T-cell (primary cell): ENCODE measurements around the gene EMP1. TPM values are rescaled to one million over a fixed set of nuclear protein-coding genes. Genes with fewer than 3 reads are reported as not detected.

Source experiments
- ATAC-seq, 4 experiments: fragments of 200-7000 bp in 3 of 4; fragments of 150-1000 bp in 1 of 4; cut with Tn5 transposase; replicated peaks in 1 of 4; 1 replicate in 3 of 4; 2 replicates in 1 of 4; pipeline ENCODE4 v1.10.0; 2021; ENCODE audit warnings: moderate library complexity in 3 of 4, mild to moderate bottlenecking in 2 of 4, moderate number of reproducible peaks in 1 of 4
- CTCF ChIA-PET, 2 donors: fragments of 300-600 bp; sonication (Branson Sonifier 250); formaldehyde crosslinking; loops; one replicate each; lab custom pipeline; 2022; ENCODE audit warnings: antibody characterized with exemption in 2 of 2; lab: Charles Lee
- POLR2A ChIA-PET, 2 donors: fragments of 300-600 bp; sonication (Branson Sonifier 250); formaldehyde crosslinking; loops; one replicate each; lab custom pipeline; 2022; ENCODE audit warnings: antibody characterized with exemption in 2 of 2; lab: Charles Lee
- DNase-seq, 35 experiments: peaks; one replicate each; pipeline versions ENCODE4 v3.0.0 to v3.0.0-alpha.2; 2013 to 2023
- H3K27ac ChIP-seq: one replicate; pipeline ENCODE4 v1.5.1; 2013; ENCODE audit warnings: low read length
- H3K27me3 ChIP-seq, 2 experiments: replicated peaks in 1 of 2; 1 replicate in 1 of 2; 2 replicates in 1 of 2; pipeline versions ENCODE4 v1.6.1 to v1.7.0; 2013; ENCODE audit warnings: low read length in 1 of 2, mixed read lengths in 1 of 2; ENCODE audit not compliant: control insufficient read depth in 2 of 2, insufficient read depth in 2 of 2; ENCODE audit errors: extremely low read depth in 1 of 2
- H3K36me3 ChIP-seq, 2 donors: 1 replicate in 1 of 2; 2 replicates in 1 of 2; pipeline versions ENCODE4 v1.6.1 to v1.7.0; 2013; ENCODE audit warnings: low read length in 1 of 2; ENCODE audit not compliant: control insufficient read depth in 2 of 2, insufficient read depth in 1 of 2; ENCODE audit errors: extremely low read depth in 1 of 2
- H3K4me1 ChIP-seq, 2 experiments: 1 replicate in 1 of 2; 2 replicates in 1 of 2; pipeline versions ENCODE4 v1.6.1 to v1.7.0; 2013; ENCODE audit warnings: low read length in 2 of 2, mixed read lengths in 1 of 2; ENCODE audit not compliant: insufficient read depth in 2 of 2, control insufficient read depth in 1 of 2; ENCODE audit errors: extremely low read depth in 1 of 2
- H3K4me3 ChIP-seq, 2 donors: 1 replicate in 1 of 2; 2 replicates in 1 of 2; pipeline versions ENCODE4 v1.5.1 to v1.7.0; 2013; ENCODE audit warnings: mild to moderate bottlenecking in 2 of 2, low read length in 1 of 2, moderate library complexity in 1 of 2; ENCODE audit not compliant: control insufficient read depth in 1 of 2; ENCODE audit errors: extremely low read depth in 1 of 2
- H3K9me3 ChIP-seq: 2 replicates; pipeline ENCODE4 v1.7.0; 2013
- H3K27ac Mint-ChIP-seq, 2 donors: one replicate each; pipeline ENCODE4 v1.8.0; 2020 to 2021; ENCODE audit warnings: mild to moderate bottlenecking in 2 of 2, mixed read lengths in 2 of 2
- H3K27me3 Mint-ChIP-seq, 2 donors: one replicate each; pipeline ENCODE4 v1.8.0; 2021 to 2022; ENCODE audit warnings: mixed read lengths in 2 of 2
- H3K36me3 Mint-ChIP-seq: one replicate; pipeline ENCODE4 v1.8.0; 2021; ENCODE audit warnings: mixed read lengths
- H3K4me1 Mint-ChIP-seq, 3 donors: one replicate each; pipeline ENCODE4 v1.8.0; 2020 to 2022; ENCODE audit warnings: mixed read lengths in 3 of 3, mild to moderate bottlenecking in 1 of 3
- H3K4me3 Mint-ChIP-seq, 3 donors: one replicate each; pipeline ENCODE4 v1.8.0; 2020 to 2022; ENCODE audit warnings: mild to moderate bottlenecking in 3 of 3, mixed read lengths in 3 of 3, moderate library complexity in 3 of 3
- H3K9me3 Mint-ChIP-seq, 3 donors: one replicate each; pipeline ENCODE4 v1.8.0; 2020 to 2022; ENCODE audit warnings: mixed read lengths in 3 of 3
- WGBS: methylation state at CpG from one replicate; pipeline ENCODE4 v1.1.5; 2013; ENCODE audit warnings: missing lambda C conversion rate; ENCODE audit not compliant: insufficient coverage; 5-methylcytosine and 5-hydroxymethylcytosine counted together
- total RNA-seq, 35 experiments: library from RNA in 6 of 35; stranded (reverse) in 6 of 35; fragments of 120-200 nt in 1 of 35; gene quantifications; one replicate each; pipeline versions ENCODE4 v1.2.1 to v1.2.4 and lab custom pipeline; 2013 to 2026

The EMP1 gene
- total RNA-seq, 5 donors from 2014 or later (not counting 1 experiment from before 2014, with no cell fraction given): 1.4 to 5.4 (median 2.8) TPM

- H3K27me3 ChIP-seq: no peaks in the 10 kb centered on the region
- H3K4me3 ChIP-seq: no peak overlapping the region
- ATAC-seq (no peak), DNase-seq (no peak)
- peak overlapping the region; percentile 75 to 82 (median 75) for H3K4me3 Mint-ChIP-seq
- H3K27ac ChIP-seq: no peak overlapping the region
- no peaks in the 10 kb centered on the region for H3K9me3 Mint-ChIP-seq
- WGBS: 74% methylated on average over 7 of the region's 9 CpGs
- H3K36me3 ChIP-seq: no peaks in the 10 kb centered on the region
- CTCF ChIA-PET: no interaction called here
- peak overlapping the region in 1 of 2 donors; percentile 20 for H3K27ac Mint-ChIP-seq
- H3K9me3 ChIP-seq: no peaks in the 10 kb centered on the region
- H3K27me3 Mint-ChIP-seq: peaks cover 3 to 4% of the 10 kb centered on the region in 2 donors
- peaks cover 24 to 35% (median 33%) of the 10 kb centered on the region in 3 donors for H3K4me1 Mint-ChIP-seq
- peaks cover 5 to 16% of the 10 kb centered on the region in 2 experiments for H3K4me1 ChIP-seq
- POLR2A ChIA-PET: no interaction called here
- H3K36me3 Mint-ChIP-seq: no peaks in the 10 kb centered on the region
Observed at GRCh38 chr12:13197526-13198143, 1.1 kb downstream of the EMP1 start.

GRCh38 chr12:13198241-13198640 is 1.7 kb downstream of the EMP1 start:
- CTCF ChIA-PET: interaction anchor here in 1 of 2 donors (0.6 kb wide), 2 partner anchors 218 to 222 kb away, joined by 3 read pairs; no protein-coding TSS in a partner anchor
- no peak overlapping the region for H3K4me3 Mint-ChIP-seq
- no peaks in the 10 kb centered on the region for H3K9me3 Mint-ChIP-seq

GRCh38 chr12:13198876-13199275 is 2.4 kb downstream of the EMP1 start:
- H3K4me1 ChIP-seq: peaks cover 5 to 16% of the 10 kb centered on the region in 2 experiments
- no peak overlapping the region for H3K4me3 ChIP-seq
- no peaks in the 10 kb centered on the region for H3K36me3 Mint-ChIP-seq
- 83% methylated on average over 1 of the region's 7 CpGs for WGBS
- no peak overlapping the region for H3K4me3 Mint-ChIP-seq
- no peak overlapping the region for H3K27ac Mint-ChIP-seq
- POLR2A ChIA-PET: no interaction called here
- peaks cover 3 to 4% of the 10 kb centered on the region in 2 donors for H3K27me3 Mint-ChIP-seq
- H3K36me3 ChIP-seq: no peaks in the 10 kb centered on the region
- CTCF ChIA-PET: interaction anchor here in 1 of 2 donors (0.6 to 1.3 kb wide), 3 partner anchors 13 to 223 kb away, joined by 3 to 4 read pairs (median 3); no protein-coding TSS in a partner anchor
- ATAC-seq: no peak
- H3K9me3 Mint-ChIP-seq: no peaks in the 10 kb centered on the region
- H3K4me1 Mint-ChIP-seq: peaks cover 24 to 35% (median 33%) of the 10 kb centered on the region in 3 donors
- no peaks in the 10 kb centered on the region for H3K9me3 ChIP-seq
- H3K27ac ChIP-seq: no peak overlapping the region
- no peaks in the 10 kb centered on the region for H3K27me3 ChIP-seq
- DNase-seq: no peak

More at GRCh38 chr12:13198241-13198640, 1.7 kb downstream of the EMP1 start:
- Histone ChIP-seq H3K4me1 (peaks cover 5 to 16% of the 10 kb centered on the region in 2 experiments), H3K9me3 (no peaks in the 10 kb centered on the region), H3K36me3 (no peaks in the 10 kb centered on the region), H3K4me3 (no peak overlapping the region), H3K27ac (no peak overlapping the region), H3K27me3 (no peaks in the 10 kb centered on the region)
- DNase-seq (no peak), ATAC-seq (no peak)
- peaks cover 24 to 35% (median 33%) of the 10 kb centered on the region in 3 donors for H3K4me1 Mint-ChIP-seq
- POLR2A ChIA-PET: no interaction called here
- H3K36me3 Mint-ChIP-seq: no peaks in the 10 kb centered on the region
- H3K27ac Mint-ChIP-seq: no peak overlapping the region
- 50% methylated on average over 1 of the region's 4 CpGs for WGBS
- peaks cover 3 to 4% of the 10 kb centered on the region in 2 donors for H3K27me3 Mint-ChIP-seq

GRCh38 chr12:13199592-13199991 is 3.1 kb downstream of the EMP1 start:
- 100% methylated on average over 1 of the region's 2 CpGs for WGBS
- POLR2A ChIA-PET: no interaction called here
- H3K4me3 Mint-ChIP-seq: no peak overlapping the region

GRCh38 chr12:13200841-13201240 is 4.3 kb downstream of the EMP1 start:
- 52% methylated on average over 8 of the region's 8 CpGs for WGBS
- ChIA-PET CTCF (no interaction called here), POLR2A (interaction anchor here in 1 of 2 donors (0.5 kb wide), 1 partner anchor 22 kb away, joined by 7 read pairs; no protein-coding TSS in a partner anchor)
- Mint-ChIP-seq H3K27ac (no peak overlapping the region), H3K27me3 (peaks cover 3 to 4% of the 10 kb centered on the region in 2 donors), H3K9me3 (no peaks in the 10 kb centered on the region), H3K4me3 (no peak overlapping the region), H3K36me3 (no peaks in the 10 kb centered on the region), H3K4me1 (peaks cover 20 to 29% (median 29%) of the 10 kb centered on the region in 3 donors)
- Histone ChIP-seq H3K27ac (no peak overlapping the region), H3K9me3 (no peaks in the 10 kb centered on the region), H3K36me3 (no peaks in the 10 kb centered on the region), H3K4me1 (peaks cover 5 to 12% of the 10 kb centered on the region in 2 experiments), H3K27me3 (peaks cover 0 to 1% of the 10 kb centered on the region in 2 experiments), H3K4me3 (no peak overlapping the region)
- no peak for DNase-seq
- ATAC-seq: no peak

More at GRCh38 chr12:13199592-13199991, 3.1 kb downstream of the EMP1 start:
- Mint-ChIP-seq H3K4me1 (peaks cover 24 to 35% (median 33%) of the 10 kb centered on the region in 3 donors), H3K36me3 (no peaks in the 10 kb centered on the region), H3K9me3 (no peaks in the 10 kb centered on the region), H3K27ac (no peak overlapping the region), H3K27me3 (peaks cover 3 to 4% of the 10 kb centered on the region in 2 donors)
- DNase-seq (no peak), ATAC-seq (no peak)
- Histone ChIP-seq H3K36me3 (no peaks in the 10 kb centered on the region), H3K27ac (no peak overlapping the region), H3K4me3 (no peak overlapping the region), H3K4me1 (peaks cover 5 to 16% of the 10 kb centered on the region in 2 experiments), H3K27me3 (no peaks in the 10 kb centered on the region), H3K9me3 (no peaks in the 10 kb centered on the region)
- CTCF ChIA-PET: interaction anchor here in 1 of 2 donors (1.3 kb wide), 1 partner anchor 12 kb away, joined by 4 read pairs; no protein-coding TSS in a partner anchor

GRCh38 chr12:13203034-13203922 is 6.8 kb downstream of the EMP1 start:
- Mint-ChIP-seq H3K27me3 (peaks cover 2 to 3% of the 10 kb centered on the region in 2 donors), H3K9me3 (no peaks in the 10 kb centered on the region), H3K4me1 (peaks cover 0 to 15% (median 14%) of the 10 kb centered on the region in 3 donors), H3K4me3 (no peak overlapping the region), H3K36me3 (no peaks in the 10 kb centered on the region), H3K27ac (no peak overlapping the region)
- no peaks in the 10 kb centered on the region for H3K9me3 ChIP-seq
- no peaks in the 10 kb centered on the region for H3K36me3 ChIP-seq
- peaks cover 0 to 2% of the 10 kb centered on the region in 2 experiments for H3K27me3 ChIP-seq
- no peak for DNase-seq
- POLR2A ChIA-PET: no interaction called here
- H3K4me3 ChIP-seq: no peak overlapping the region
- H3K4me1 ChIP-seq: peaks cover 0 to 6% of the 10 kb centered on the region in 2 experiments
- ATAC-seq: no peak
- WGBS: 77% methylated on average over 10 of the region's 16 CpGs
- H3K27ac ChIP-seq: no peak overlapping the region
- CTCF ChIA-PET: interaction anchor here in 1 of 2 donors (1.6 kb wide), 1 partner anchor 9 kb away, joined by 4 read pairs; no protein-coding TSS in a partner anchor
